ENCODE measurements around the gene SEPTIN12. TPM values are rescaled to one million over a fixed set of nuclear protein-coding genes. Genes with fewer than 3 reads are reported as not detected.

The SEPTIN12 gene
- total and polyA plus RNA-seq, 2 donors (not counting 1 experiment from before 2014, with no cell fraction given): 0.07 TPM; not detected in 1

- TF ChIP-seq EZH2 (IDR thresholded peaks at IDR 0.05; ENCODE audit: borderline replicate concordance, insufficient read depth, low read depth, low read length, poor library complexity, severe bottlenecking) (no peak), CTCF (IDR thresholded peaks at IDR 0.05) (no peak)
- Histone ChIP-seq H3K27me3 (replicated peaks in 1 of 4; ENCODE audit: control extremely low read depth in 1 of 4, control insufficient read depth in 3 of 4, insufficient read depth in 4 of 4, low read length in 3 of 4) (no peaks in the 10 kb centered on the region), H4K20me1 (ENCODE audit: control insufficient read depth, insufficient read depth, low read length, poor library complexity, severe bottlenecking) (no peaks in the 10 kb centered on the region), H3K27ac (ENCODE audit: low read length in 2 of 2) (peak overlapping the region; percentile 35 to 89), H3K9me3 (ENCODE audit: control extremely low read depth in 1 of 3, control insufficient read depth in 2 of 3, insufficient read depth in 1 of 3, low read length in 2 of 3) (no peaks in the 10 kb centered on the region), H3K36me3 (replicated peaks in 1 of 2; ENCODE audit: control extremely low read depth in 1 of 2, control insufficient read depth in 1 of 2, extremely low read depth in 1 of 2, insufficient read depth in 2 of 2, low read length in 1 of 2) (peaks cover 0 to 2% of the 10 kb centered on the region in 2 experiments), H3K4me3 (ENCODE audit: control extremely low read depth in 1 of 5, extremely low read depth in 1 of 5, insufficient read depth in 1 of 5, low read depth in 2 of 5, low read length in 4 of 5) (peak overlapping the region; percentile 79 to 98 (median 91)), H2AFZ (ENCODE audit: insufficient read depth, low read depth, low read length, poor library complexity, severe bottlenecking) (peak overlapping the region; percentile 94), H3K4me1 (ENCODE audit: control insufficient read depth in 2 of 2, insufficient read depth in 2 of 2, low read length in 2 of 2) (peaks cover 10 to 13% of the 10 kb centered on the region in 2 donors), H3K79me2 (ENCODE audit: control insufficient read depth, insufficient read depth, low read length) (peaks cover 24% of the 10 kb centered on the region), H3K4me2 (replicated peaks; ENCODE audit: low read depth, low read length, poor library complexity, severe bottlenecking) (peak overlapping the region; percentile 100), H3K9ac (ENCODE audit: low read length) (peak overlapping the region; percentile 89)
- peak overlapping the region; percentile 89 for H3K27ac Mint-ChIP-seq
- H3K9me3 Mint-ChIP-seq (ENCODE audit: insufficient read depth): no peaks in the 10 kb centered on the region
- CTCF ChIA-PET: interaction anchor here (1.0 to 1.6 kb wide), 7 partner anchors 32 to 363 kb away, joined by 3 to 13 read pairs (median 4); partner anchors contain the start of genes EEF2KMT, MGRN1, ROGDI and UBALD1
- DNase-seq (peak; percentile 92), ATAC-seq (ENCODE audit: low read depth) (peak; percentile 77)
- peak overlapping the region; percentile 90 for H3K4me3 Mint-ChIP-seq
- H3K27me3 Mint-ChIP-seq: no peaks in the 10 kb centered on the region
- H3K4me1 Mint-ChIP-seq: peaks cover 17% of the 10 kb centered on the region
- POLR2A ChIA-PET: interaction anchor here (0.5 to 3.0 kb wide), 11 partner anchors 17 to 1824 kb away, joined by 3 to 20 read pairs (median 4); partner anchors contain the start of genes NAGPA, NUDT16L1, ROGDI and ZNF500
- WGBS (ENCODE audit: insufficient coverage): 5% methylated on average over 35 of the region's 38 CpGs
- intact Hi-C loops (cut with micrococcal nuclease): loop anchor here (1.0 to 2.0 kb wide), 6 partner anchors 32 to 462 kb away; partner anchors contain the start of genes MGRN1, ROGDI, TFAP4 and ZNF500
These were observed 53.2 kb downstream of the SEPTIN12 start for GRCh38 chr16:4734730-4735535.

Measured in B cell (primary cell).